Hematopoietic multipotent progenitor cell treated with erythropoietin and hydrocortisone succinate and interleukin-3 and kit ligand, for 8 days (in vitro differentiated cells): ENCODE measurements around the gene C9orf43.
"Not testable (repeated sequence)": the region's sequence is repeated elsewhere in the genome, so short reads cannot be mapped to it uniquely, and the experiment has no call there.

Source experiments
- DNase-seq: peaks from one replicate; pipeline ENCODE4 v3.0.0-alpha.2; 2015

C9orf43 gene

DNA sequence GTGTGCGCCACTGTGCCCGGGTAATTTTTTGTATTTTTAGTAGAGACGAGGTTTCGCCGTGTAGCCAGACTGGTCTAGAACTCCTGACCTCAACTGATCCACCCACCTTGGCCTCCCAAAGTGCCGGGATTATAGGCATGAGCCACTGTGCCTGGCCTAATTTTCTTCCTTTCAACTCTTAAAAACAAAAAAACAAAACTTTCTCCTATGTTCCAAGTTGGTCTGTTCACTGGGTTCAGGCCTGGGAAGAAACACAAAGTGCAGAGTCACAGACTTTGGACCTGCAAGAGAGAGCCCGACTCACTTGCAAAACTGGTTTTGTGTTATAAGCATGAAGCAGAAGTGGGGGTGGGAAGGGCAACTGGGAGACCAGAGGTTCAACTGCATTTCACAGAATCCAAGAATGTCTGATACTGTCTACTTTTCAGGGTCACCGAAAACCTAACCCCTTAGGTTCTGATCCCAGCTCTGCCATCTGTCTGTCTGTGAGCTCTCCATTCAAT is 28.6 kb upstream of the C9orf43 start:
- no peak for DNase-seq

DNA sequence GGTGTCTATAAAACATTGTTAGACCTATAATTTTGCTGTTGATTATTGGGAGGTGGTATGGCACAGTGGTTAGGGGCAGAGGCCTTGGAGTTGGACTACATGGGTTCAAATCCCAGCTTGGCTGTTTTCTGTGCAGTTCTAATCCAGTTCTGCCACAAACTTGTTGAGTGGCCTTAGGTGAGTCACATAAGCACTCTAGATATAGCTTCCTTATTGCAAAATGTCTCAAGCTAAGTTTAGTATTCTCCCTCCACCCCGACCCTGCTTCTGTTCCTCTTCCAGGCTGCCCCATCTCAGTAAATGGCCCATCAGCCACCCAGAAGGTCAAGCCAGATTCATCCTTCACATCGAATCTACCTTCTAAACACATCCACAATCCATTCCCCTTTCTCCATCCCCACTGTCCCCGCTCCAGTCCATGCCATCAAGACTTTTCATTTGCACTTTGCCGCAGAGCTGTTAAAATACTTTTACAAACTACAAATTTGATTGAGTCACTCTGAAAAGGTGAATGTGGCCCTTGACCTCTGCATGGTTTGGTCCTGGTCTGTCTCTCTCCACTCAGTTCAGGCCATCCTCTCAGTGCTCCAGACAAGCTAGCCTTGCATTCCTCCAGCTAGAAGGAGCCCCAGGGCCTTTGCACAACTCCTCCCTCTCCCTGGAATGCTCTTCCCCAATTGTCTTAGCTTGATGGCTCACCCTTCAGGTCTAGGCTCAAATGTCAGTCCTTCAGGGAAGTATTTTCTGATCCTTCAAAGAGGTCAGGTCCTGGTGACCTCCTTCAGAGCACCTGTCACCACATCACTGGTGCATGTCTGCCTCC is 23.8 kb upstream of the C9orf43 start:
- DNase-seq, result no peak

DNA sequence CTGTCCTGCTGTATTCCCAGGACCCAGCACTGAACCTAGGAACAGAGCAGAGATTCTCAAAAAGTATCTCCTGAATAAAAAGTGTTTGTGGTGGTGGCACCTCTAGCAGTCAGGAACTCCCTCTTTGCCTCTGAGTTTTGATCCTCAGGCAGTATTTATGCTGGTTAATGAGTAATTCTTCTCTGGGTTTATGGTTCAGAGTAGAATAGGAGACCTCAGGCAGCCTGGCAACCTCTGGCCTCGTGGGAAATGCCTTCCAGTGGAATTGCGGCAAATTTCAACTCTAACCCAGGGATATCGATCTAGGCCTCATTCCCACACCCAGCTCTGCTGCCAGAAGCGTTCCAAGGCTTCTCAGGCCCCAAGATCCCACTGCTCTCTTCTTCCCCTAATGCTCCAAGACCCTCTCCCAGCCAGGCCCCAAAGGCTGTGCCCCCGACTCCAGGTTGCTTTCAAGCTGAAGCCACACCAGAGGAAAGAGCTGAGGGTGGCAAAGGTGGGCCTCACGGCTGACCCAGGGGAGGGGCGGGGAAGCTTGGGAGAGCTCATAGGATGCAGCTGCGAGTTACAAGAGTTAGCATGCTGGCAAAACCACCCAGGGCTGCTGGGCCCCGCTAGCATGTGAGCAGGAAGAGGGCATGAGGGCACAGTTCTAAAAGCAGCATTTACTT is 22.9 kb upstream of the C9orf43 start:
- DNase-seq, result no peak

DNA sequence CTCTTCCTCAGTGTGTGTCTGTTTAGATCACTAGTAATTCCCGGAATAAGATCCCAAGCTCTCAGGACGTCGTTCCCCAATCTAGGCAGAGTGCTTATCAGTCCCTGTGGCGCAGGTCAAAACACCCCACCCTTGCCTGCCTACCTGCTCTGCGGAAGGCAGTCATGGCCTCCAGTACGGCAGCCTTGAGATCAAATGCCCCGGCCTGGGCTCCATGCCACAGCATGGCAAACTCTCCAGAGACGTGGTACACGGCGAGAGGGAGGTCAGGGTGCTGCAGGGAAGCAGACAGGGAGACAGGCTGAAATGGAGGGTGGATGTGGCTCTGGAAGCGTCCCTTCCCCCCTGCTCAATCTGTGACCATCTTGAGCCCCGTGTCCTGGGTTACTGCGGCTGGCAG is 21.7 kb upstream of the C9orf43 start:
- DNase-seq, result no peak

DNA sequence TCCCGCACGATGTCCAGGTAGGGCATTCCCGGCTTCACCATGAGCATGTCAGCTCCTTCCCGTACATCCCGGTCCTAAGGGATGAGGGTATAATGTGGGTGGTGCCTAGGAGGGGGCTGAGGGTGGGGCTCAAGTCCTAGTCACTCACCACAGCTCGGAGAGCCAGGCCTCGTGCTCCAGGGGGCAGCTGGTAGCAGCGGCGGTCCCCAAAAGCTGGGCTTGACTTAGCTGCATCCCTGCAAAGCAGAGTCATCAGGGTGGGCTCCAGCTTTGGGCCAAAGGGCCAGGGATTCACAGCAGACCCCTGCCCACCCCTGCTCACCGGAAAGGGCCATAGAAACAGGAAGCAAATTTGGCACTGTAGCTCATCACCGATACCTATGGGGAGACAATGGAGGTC is 21.1 kb upstream of the C9orf43 start:
- no peak for DNase-seq

DNA sequence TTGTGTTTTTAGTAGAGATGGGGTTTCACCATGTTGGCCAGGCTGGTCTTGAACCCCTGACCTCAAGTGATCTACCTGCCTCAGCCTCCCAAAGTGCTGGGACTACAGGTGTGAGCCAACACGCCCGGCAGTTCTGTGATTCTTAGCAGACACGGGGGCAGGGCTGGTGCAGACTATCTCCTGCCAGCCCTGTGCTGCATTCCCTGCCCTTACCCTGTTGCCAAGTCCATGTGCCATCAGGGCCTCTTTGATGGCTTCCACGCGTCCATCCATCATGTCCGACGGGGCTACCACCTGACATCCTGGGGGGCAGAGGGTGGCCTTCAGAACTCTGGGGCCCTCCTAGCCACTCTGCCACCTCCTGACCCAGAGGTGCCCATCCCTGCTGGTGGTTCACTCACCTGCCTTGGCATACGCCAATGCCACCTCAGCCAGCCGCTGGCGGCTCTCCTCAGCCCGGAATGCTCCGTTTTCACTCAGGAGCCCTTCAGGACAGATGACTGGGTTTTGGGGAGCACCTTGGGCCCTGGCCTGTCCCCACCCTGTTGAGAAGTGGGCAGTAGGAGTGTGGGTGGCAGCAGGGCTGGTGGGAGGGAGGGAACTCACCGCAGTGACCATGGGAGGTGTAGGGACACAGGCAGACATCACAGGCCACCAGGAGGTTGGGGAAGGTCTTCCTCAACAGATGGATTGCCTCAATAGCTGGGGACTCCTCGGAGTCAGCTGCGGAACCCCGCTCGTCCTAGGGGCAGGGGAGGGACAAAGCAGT is 20.2 kb upstream of the C9orf43 start:
- no peak for DNase-seq

DNA sequence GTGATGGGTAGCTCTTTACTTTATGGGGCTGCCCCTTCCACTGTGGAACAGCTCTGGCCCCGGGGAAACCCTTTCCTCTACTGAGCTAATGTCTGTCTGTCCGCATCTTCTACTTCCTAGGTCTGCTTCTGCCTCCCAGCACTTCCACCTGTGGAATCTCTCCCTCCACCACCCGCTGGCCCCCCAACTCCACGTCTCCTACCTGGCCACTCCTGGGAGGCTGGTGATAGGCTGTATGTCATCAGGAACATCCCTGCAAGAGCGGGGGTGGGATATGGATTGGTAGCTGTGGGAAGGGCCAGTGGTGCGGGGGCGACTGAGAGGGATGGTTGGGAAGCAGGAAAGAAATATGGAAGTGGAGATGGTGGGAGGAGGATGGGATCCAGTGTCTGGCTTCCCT is 18.6 kb upstream of the C9orf43 start:
- no peak for DNase-seq

DNA sequence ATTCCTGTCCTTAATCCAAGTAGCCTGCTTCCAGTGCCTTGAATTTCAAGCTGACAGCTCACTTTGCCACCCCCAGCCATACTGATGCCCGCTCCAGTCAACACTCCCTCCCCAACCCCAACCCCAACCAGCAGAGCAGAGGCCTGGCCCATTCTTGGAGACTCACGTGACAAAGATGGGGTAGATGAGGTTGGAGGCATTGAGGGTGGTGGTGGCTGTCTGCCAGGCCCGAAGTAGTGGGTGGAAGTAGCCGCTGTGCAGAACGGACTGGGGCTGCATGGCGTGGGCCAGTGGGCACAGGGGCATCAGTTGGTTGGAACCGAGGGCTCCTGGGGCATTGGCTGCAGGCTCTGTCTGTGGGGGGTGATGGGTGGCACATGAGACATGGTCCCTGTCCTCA is 17.3 kb upstream of the C9orf43 start:
- no peak for DNase-seq

DNA sequence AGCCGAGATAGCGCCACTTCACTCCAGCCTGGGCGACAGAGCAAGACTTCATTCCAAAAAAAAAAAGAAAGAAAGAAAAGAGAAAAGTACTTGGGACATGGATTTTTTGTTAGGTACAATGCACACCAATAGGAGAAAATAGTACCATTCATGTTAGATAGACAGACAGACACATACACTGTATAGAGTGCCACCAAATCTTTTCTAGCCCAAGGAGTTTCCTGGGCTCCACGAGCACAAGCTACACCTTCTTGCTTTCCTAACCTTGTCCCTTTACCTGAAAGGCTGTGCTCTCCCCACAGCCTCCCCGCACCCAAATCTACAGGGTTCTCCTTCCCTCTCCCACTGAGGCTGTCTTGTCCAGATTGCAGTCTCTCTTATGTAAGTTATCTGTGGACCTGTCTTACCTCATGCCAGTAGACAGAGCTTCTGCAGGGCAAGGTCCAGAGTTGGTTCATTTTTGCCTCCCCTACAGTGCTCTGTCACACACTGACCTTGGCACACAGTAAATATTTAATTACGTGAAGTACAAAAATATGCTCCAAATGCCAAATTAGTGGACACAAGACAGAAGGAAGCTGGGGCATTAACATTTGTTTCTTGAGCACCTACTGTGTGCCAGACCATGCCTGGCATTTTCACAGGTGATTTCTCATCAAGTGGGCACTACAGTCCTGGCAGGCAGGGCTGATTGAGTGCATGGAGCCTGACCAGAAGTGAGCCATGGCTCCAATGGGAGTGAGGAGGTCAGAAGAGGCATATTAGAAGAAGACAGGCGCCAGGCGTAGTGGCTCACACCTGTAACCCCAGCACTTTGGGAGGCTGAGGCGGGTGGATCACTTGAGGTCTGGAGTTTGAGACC is 15.3 kb upstream of the C9orf43 start:
- no peak for DNase-seq

DNA sequence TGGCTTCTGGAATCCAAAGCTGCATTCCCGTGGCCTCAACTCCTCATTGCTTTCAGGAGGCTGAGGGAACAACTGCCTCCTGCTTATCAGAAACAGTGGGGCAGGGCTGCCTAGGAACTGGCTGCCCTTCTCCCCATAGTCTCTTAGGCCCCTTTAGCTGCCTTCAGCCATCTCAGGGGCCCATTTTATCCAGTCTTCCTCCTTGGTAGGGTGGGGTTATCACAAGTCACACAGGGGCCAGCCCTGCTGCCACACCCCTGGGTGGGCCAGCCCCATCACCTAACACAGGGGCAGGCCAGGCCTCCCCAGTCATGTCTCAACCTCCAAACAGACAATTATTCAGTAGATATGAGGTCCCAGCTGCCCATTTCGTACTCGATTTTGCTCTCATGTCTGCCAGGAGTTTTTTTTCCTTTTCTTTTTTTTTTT is 13.3 kb upstream of the C9orf43 start:
- DNase-seq, result peak; percentile 98

DNA sequence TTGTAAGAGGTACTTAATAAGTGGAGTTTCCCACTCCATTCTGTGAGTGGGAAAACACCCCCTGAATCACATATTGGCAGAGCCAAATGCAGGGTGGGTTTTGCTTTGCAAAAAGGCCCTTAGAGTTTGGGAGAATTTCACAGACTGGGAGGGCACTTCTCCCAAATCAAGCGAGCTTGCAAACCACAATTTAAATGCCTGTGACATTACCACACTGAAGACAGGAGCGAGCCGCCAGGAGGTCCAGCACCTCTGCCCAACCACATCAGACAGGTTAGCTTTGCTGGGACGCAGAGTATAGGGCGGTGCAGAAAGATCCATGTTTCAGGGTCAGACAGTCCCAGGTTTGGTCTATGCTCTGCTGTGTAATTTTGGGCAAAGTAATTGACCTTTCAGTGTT is 11.8 kb upstream of the C9orf43 start:
- DNase-seq, result no peak

DNA sequence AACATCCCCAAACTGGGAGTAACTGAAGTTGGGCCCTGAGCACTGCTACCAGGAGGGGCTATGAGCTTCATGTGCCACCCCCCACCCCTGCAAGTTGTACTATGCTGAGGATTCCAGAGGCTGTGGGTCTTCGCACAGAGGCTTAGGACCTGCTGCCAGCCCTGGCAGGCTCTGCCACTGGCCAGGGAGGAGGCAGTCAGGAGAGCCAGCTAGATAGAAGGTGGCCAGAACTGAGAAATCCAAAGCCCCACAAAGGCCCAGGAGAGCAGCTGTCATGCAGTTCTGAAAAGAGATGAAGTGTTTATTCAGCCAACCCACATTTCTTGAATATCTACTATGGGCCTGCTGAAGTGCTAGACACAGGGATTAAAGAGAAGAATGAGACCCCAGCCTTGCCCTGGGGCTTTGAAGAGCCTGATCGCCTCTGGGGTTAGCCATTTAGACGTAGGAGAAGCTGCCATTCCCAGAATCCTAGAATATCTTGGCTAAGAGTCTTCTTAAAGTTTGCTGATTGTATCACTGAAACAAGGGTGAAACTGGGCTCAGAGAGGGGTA is 10.8 kb upstream of the C9orf43 start:
- DNase-seq, result no peak

DNA sequence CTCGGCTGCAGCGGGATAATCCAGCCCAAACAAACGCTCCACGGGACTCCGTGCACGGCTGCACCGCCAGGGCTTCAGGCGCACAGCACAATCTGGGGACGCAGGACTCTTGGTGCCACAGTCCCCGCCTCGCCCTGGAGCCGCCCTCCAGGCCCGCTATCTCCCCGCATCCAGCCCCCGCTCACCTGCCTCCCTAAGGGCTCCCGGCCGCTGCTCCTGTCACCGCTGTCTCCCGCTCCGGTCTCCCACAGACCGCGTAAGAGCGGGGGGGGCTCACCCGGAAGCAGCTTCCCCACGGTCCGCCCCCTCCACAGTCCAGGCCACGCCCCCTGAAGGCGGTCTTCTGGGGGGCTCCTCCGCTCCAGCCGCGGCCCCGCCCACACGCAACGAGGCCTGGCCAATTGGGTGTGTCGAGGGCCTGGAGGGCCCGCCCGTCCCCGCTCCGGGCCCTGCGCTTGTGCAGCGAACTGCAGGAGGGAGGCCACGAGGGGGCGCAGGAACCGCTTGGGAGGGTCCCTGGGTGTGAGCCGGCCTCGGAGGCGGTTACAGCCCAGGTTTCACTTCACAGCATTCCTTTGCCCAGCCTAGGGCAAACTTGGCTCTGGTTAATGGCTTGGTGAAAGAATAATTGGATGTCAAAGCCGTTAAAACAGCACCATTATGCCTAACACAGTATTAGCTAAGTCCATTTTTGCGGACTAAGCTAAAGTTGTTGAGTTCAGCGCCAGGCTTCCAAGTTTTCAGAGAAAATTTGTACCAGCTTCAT is 9.3 kb upstream of the C9orf43 start, which contains the start of gene ALAD:
ALAD (minus strand) TSS at position 258 of the 766 bp plus-strand sequence. CDS start 7,725 bp downstream, outside the sequence.
- peak; percentile 98 for DNase-seq

DNA sequence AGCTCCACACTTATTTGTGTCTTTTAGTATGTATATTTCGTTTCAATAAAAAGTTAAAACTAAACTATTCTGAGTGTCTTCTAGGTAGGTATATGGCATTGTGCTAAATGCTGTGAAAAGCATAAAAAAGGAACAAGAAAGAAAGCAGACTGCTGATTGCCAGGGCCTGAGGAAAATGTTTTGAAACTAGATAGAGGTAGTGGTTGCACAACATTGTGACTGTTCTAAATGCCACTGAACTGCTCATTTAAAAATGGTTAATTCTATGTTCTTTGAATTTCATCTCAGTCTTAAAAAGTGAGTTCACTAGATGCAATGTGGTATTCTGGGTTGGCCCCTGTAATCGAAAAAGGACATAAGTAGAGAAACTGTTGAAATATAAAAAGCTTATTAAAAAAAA is 6.9 kb upstream of the C9orf43 start:
- DNase-seq, result no peak

DNA sequence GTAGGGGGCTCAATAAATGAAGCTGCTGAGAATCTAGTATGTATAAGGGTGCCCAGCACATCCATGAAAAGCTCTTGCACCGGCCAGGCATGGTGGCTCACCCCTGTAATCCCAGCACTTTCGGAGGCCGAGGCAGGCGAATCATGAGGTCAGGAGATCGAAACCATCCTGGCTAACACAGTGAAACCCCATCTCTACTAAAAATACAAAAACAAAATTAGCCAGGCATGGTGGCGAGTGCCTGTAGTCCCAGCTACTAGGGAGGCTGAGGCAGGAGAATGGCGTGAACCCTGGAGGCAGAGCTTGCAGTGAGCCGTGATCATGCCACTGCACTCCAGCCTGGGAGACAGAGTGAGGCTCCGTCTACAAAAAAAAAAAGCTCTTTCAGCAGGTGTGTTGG is 4.2 kb upstream of the C9orf43 start:
- not testable (repeated sequence) for DNase-seq

DNA sequence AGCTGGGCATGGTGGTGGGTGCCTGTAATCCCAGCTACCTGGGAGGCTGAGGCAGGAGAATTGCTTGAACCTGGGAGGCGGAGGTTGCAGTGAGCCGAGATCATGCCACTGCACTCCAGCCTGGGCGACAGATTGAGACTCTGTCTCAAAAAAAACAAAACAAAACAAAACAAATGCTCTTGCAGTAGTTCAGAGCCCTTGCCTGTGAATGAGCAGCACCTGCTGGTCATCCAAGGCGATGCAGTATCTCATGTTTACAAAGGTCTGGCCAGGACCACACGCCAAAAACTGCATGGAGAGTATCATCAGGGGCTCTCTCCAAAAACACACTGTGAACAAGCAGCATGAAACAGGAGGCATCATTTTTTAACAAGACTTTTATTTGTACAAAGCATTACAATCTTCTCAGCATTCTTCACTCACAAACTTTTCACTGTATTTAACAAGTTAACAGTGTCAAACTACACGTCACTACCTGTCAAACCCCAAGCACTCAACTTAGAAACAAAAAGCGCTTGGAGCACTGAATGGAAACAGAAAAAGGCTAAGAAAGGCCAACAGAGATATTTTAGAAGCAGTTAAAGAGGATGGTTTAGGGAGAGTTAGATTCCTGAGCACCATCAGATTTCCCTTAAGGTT is 3.6 kb upstream of the C9orf43 start:
- DNase-seq, result peak; percentile 84

DNA sequence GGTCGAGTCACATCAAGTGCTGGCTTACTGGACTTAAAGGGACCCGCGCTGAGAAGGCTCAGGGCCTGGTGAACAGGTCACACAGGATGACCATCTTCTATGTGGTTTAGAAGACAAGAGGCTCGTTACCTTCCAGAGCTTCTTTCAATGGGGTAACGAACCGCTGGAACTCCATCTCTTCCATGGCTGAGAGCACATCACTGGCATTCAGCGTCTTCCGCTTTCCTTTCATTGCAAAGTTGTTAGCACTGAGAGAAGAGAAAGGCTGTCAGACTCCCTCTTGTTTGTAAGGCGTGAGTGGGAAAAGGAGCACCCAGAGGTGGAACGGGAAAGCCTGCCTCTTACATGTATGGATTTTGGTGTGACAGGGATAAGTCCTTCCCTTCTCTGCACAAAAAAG is 1.1 kb upstream of the C9orf43 start:
- no peak for DNase-seq

DNA sequence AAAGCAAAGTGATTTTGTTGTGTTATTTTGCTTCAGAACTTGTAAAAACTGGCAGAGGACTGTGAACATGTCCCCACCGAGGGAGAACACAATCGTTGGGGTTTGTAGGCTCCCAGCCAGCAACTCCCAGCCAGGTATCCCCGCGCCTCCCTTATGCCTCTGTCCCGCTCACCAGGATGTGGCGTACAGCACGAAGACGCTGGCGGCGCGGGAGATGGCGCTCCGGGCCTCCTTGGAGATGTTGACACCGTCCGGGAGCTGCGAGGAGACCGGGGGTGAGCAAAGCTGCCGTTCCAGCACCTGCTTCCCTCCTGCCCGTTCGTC is 702 bp upstream of the C9orf43 start:
- no peak for DNase-seq

DNA sequence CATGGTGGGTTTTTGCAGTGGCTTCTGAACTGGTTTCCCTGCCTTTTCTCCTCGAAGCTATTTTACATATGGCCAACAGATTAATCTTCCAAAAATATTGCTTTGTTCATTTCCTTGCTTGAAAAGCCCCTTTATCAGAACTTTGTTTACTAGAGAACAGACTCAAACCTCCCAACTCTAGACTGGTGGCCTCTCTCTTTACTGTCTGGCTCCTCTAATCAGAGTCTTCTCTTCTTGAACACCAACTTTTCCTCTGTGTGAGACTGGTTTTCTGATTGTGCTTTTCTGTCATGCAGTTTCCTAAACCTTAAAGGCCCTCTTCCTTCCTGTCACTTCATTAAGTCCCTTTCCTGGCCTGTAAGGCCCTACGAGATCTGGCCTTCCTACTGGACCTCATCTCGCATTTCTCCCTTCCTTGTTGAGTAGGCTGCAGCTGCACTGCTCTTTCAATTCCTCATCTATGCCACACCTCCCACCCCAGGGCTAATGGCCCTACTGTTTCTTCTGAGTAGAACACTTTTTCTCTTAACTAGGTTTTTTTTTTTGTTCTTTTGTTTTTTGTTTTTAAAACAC is 5.7 kb downstream of the C9orf43 start:
- DNase-seq, result no peak

DNA sequence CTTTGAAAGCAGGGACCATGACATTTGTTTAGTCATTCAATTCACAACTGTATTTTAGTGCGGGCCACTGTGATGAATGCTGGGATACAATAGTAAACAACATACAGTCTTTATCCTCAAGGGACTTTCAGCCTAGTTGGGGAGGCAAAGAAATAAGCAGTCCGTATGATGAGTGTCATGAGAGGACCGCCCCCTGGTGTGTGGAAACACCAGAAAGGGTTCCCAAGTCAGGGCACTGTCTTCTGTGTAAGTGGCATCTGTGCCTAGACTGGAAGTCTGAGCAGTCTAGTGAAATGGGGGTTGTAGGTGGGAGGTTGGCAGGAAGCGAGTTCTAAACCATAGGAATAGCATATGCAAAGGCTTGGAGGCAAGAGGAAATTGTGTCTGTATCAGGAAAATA is 6.8 kb downstream of the C9orf43 start:
- peak; percentile 26 for DNase-seq

DNA sequence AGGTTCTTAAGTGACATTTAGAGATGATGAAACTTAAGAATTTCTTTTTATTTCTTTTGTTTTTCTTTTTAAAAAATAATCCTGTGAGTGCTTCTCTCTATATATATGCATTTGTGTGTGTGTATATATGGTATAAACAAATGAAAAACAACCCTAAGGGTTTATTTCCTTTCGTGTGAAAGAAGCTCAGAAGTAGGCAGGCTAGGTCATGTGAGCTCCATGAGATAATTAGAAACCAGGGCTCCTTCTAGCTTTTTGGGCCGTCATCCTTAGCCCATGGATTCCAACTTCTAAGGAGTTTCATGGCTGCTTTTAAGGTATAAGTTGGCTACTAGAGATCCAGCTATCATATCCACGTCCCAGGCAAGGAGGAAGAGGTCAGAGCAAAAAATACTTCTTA is 11.2 kb downstream of the C9orf43 start:
- no peak for DNase-seq
